PFSK-1 (cell line): ENCODE results near the gene ELL.

ENCODE experiments used
- TAF1 ChIP-seq: IDR thresholded peaks from 2 replicates; pipeline ENCODE4 v1.6.1; 2012; ENCODE audit warnings: low read length, control low read depth, borderline replicate concordance; ENCODE audit not compliant: insufficient read depth
- TF ChIP-seq, protein P1 (sequence below), 2 experiments: IDR thresholded peaks; 2 replicates each; pipeline versions ENCODE4 v1.6.1 to v1.8.0; 2011 to 2012; ENCODE audit warnings: low read depth in 2 of 2, low read length in 2 of 2, control low read depth in 1 of 2, inconsistent platforms in 1 of 2, mild to moderate bottlenecking in 1 of 2, moderate library complexity in 1 of 2; ENCODE audit not compliant: insufficient read depth in 1 of 2

DNA sequence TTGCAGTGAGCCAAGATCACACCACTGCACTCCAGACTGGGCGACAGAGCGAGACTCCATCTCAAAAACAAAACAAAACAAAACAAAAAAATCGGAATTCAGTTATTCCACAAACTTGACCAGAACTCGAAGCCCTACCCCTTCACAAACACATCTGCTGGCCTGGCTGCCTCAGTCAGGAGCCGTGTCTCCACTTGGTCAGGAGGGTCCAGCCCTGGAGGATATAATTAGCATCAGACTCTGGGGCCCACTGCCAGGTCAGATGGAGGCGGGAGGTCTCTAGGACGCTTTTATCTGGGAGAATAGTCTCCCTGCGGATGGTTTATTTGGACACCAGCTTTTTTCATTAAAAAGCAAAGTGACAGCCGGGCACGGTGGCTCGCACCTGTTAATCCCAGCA lies 8.0 kb downstream of the ELL start:
- TF ChIP-seq, protein P1, sequence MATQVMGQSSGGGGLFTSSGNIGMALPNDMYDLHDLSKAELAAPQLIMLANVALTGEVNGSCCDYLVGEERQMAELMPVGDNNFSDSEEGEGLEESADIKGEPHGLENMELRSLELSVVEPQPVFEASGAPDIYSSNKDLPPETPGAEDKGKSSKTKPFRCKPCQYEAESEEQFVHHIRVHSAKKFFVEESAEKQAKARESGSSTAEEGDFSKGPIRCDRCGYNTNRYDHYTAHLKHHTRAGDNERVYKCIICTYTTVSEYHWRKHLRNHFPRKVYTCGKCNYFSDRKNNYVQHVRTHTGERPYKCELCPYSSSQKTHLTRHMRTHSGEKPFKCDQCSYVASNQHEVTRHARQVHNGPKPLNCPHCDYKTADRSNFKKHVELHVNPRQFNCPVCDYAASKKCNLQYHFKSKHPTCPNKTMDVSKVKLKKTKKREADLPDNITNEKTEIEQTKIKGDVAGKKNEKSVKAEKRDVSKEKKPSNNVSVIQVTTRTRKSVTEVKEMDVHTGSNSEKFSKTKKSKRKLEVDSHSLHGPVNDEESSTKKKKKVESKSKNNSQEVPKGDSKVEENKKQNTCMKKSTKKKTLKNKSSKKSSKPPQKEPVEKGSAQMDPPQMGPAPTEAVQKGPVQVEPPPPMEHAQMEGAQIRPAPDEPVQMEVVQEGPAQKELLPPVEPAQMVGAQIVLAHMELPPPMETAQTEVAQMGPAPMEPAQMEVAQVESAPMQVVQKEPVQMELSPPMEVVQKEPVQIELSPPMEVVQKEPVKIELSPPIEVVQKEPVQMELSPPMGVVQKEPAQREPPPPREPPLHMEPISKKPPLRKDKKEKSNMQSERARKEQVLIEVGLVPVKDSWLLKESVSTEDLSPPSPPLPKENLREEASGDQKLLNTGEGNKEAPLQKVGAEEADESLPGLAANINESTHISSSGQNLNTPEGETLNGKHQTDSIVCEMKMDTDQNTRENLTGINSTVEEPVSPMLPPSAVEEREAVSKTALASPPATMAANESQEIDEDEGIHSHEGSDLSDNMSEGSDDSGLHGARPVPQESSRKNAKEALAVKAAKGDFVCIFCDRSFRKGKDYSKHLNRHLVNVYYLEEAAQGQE (IDR thresholded peaks at IDR 0.05; ENCODE audit: insufficient read depth in 1 of 2, low read depth in 2 of 2, low read length in 2 of 2) = no peak
- TF ChIP-seq TAF1 = no peak
